Measurements from ENCODE around the gene PRR3. TPM values are rescaled to one million over a fixed set of nuclear protein-coding genes. Genes with fewer than 3 reads are reported as not detected.
A peak's percentile ranks its signal among the peaks of the same experiment; 100 is the strongest.

The PRR3 gene
- polyA plus RNA-seq, 3 donors = 2.8 to 7.1 (median 3.6) TPM

DNA sequence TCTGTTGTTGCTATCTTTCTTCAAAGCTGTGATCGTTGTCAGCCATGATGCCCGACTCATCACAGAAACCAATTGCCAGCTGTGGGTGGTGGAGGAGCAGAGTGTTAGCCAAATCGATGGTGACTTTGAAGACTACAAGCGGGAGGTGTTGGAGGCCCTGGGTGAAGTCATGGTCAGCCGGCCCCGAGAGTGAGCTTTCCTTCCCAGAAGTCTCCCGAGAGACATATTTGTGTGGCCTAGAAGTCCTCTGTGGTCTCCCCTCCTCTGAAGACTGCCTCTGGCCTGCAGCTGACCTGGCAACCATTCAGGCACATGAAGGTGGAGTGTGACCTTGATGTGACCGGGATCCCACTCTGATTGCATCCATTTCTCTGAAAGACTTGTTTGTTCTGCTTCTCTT is 33.4 kb downstream of the PRR3 start:
- H3K4me1 ChIP-seq (ENCODE audit: control insufficient read depth in 1 of 2, insufficient read depth in 2 of 2, low read length in 2 of 2) = no peaks in the 10 kb centered on the region
- peak overlapping the region in 1 of 2 donors; percentile 45 for H3K27ac ChIP-seq (ENCODE audit: low read depth in 1 of 2, low read length in 2 of 2)
- Mint-ChIP-seq H3K27me3 (ENCODE audit: low read depth in 3 of 3) (peaks cover 0 to 2% (median 2%) of the 10 kb centered on the region in 3 donors), H3K4me3 (no peak overlapping the region), H3K4me1 (no peaks in the 10 kb centered on the region), H3K27ac (peak overlapping the region in 1 of 7 donors; percentile 42), H3K36me3 (peaks cover 72 to 97% of the 10 kb centered on the region in 2 donors), H3K9me3 (peaks cover 0 to 2% (median 0%) of the 10 kb centered on the region in 7 donors)
- no peaks in the 10 kb centered on the region for H3K27me3 ChIP-seq (ENCODE audit: control insufficient read depth in 2 of 2, insufficient read depth in 2 of 2, low read length in 2 of 2)
- H3K9ac ChIP-seq (ENCODE audit: insufficient read depth, low read length, poor library complexity, severe bottlenecking) = no peak overlapping the region
- H3K4me3 ChIP-seq (replicated peaks in 1 of 3; ENCODE audit: low read depth in 2 of 3, low read length in 3 of 3) = no peak overlapping the region
- H3K36me3 ChIP-seq (replicated peaks in 1 of 2; ENCODE audit: control insufficient read depth in 1 of 2, insufficient read depth in 2 of 2, low read length in 2 of 2) = peaks cover 67 to 96% of the 10 kb centered on the region in 2 donors
- intact Hi-C loops (cut with micrococcal nuclease) = loop anchor here in 1 of 2 donors (10.0 kb wide), 1 partner anchor 46 kb away; no protein-coding TSS in a partner anchor
- H3K9me3 ChIP-seq (replicated peaks in 1 of 2; ENCODE audit: control insufficient read depth in 1 of 2, insufficient read depth in 1 of 2, low read length in 2 of 2) = no peaks in the 10 kb centered on the region
- DNase-seq = no peak
- TF ChIP-seq, protein P1, sequence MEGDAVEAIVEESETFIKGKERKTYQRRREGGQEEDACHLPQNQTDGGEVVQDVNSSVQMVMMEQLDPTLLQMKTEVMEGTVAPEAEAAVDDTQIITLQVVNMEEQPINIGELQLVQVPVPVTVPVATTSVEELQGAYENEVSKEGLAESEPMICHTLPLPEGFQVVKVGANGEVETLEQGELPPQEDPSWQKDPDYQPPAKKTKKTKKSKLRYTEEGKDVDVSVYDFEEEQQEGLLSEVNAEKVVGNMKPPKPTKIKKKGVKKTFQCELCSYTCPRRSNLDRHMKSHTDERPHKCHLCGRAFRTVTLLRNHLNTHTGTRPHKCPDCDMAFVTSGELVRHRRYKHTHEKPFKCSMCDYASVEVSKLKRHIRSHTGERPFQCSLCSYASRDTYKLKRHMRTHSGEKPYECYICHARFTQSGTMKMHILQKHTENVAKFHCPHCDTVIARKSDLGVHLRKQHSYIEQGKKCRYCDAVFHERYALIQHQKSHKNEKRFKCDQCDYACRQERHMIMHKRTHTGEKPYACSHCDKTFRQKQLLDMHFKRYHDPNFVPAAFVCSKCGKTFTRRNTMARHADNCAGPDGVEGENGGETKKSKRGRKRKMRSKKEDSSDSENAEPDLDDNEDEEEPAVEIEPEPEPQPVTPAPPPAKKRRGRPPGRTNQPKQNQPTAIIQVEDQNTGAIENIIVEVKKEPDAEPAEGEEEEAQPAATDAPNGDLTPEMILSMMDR (IDR thresholded peaks at IDR 0.05) = no peak
- WGBS (ENCODE audit: insufficient coverage) = 100% methylated on average over 6 of the region's 8 CpGs
- H2AFZ ChIP-seq (ENCODE audit: insufficient read depth, low read depth, low read length, poor library complexity, severe bottlenecking) = no peak overlapping the region
- H3K4me2 ChIP-seq (replicated peaks; ENCODE audit: extremely low read depth, low read length, poor library complexity, severe bottlenecking) = no peak overlapping the region
- H4K20me1 ChIP-seq (ENCODE audit: insufficient read depth, low read length) = peaks cover 31% of the 10 kb centered on the region
- no peaks in the 10 kb centered on the region for H3K79me2 ChIP-seq (ENCODE audit: insufficient read depth, low read length)

- peak overlapping the region in 2 of 7 donors; percentile 38 to 46 for H3K27ac Mint-ChIP-seq
- no peak overlapping the region for H3K4me2 ChIP-seq (replicated peaks; ENCODE audit: extremely low read depth, low read length, poor library complexity, severe bottlenecking)
- intact Hi-C loops (cut with micrococcal nuclease) = loop anchor here in 1 of 2 donors (10.0 kb wide), 1 partner anchor 46 kb away; no protein-coding TSS in a partner anchor
- peaks cover 0 to 2% (median 2%) of the 10 kb centered on the region in 3 donors for H3K27me3 Mint-ChIP-seq (ENCODE audit: low read depth in 3 of 3)
- H3K4me3 Mint-ChIP-seq = no peak overlapping the region
- no peak overlapping the region for H3K9ac ChIP-seq (ENCODE audit: insufficient read depth, low read length, poor library complexity, severe bottlenecking)
- TF ChIP-seq, protein P1 (IDR thresholded peaks at IDR 0.05) = no peak
- no peaks in the 10 kb centered on the region for H3K4me1 ChIP-seq (ENCODE audit: control insufficient read depth in 1 of 2, insufficient read depth in 2 of 2, low read length in 2 of 2)
- peaks cover 67 to 94% of the 10 kb centered on the region in 2 donors for H3K36me3 Mint-ChIP-seq
- DNase-seq = no peak
- no peaks in the 10 kb centered on the region for H3K79me2 ChIP-seq (ENCODE audit: insufficient read depth, low read length)
- no peak overlapping the region for H2AFZ ChIP-seq (ENCODE audit: insufficient read depth, low read depth, low read length, poor library complexity, severe bottlenecking)
- no peaks in the 10 kb centered on the region for H3K4me1 Mint-ChIP-seq
- peaks cover 31% of the 10 kb centered on the region for H4K20me1 ChIP-seq (ENCODE audit: insufficient read depth, low read length)
- H3K9me3 Mint-ChIP-seq = peaks cover 0 to 2% (median 0%) of the 10 kb centered on the region in 7 donors
- no CpG with 5 or more reads among the region's 1 CpG for WGBS (ENCODE audit: insufficient coverage)
- no peaks in the 10 kb centered on the region for H3K27me3 ChIP-seq (ENCODE audit: control insufficient read depth in 2 of 2, insufficient read depth in 2 of 2, low read length in 2 of 2)
- H3K36me3 ChIP-seq (replicated peaks in 1 of 2; ENCODE audit: control insufficient read depth in 1 of 2, insufficient read depth in 2 of 2, low read length in 2 of 2) = peaks cover 62 to 92% of the 10 kb centered on the region in 2 donors
- H3K4me3 ChIP-seq (replicated peaks in 1 of 3; ENCODE audit: low read depth in 2 of 3, low read length in 3 of 3) = no peak overlapping the region
- no peaks in the 10 kb centered on the region for H3K9me3 ChIP-seq (replicated peaks in 1 of 2; ENCODE audit: control insufficient read depth in 1 of 2, insufficient read depth in 1 of 2, low read length in 2 of 2)
- H3K27ac ChIP-seq (ENCODE audit: low read depth in 1 of 2, low read length in 2 of 2) = peak overlapping the region in 1 of 2 donors; percentile 45
These were observed 33.9 kb downstream of the PRR3 start for GRCh38 chr6:30591008-30591407.

Data from CD14-positive monocyte (primary cell).